SH-SY5Y (cell line): ENCODE measurements around the gene HYAL1.

ENCODE experiments used
- GATA2 ChIP-seq: IDR thresholded peaks from 2 replicates; pipeline ENCODE4 v1.6.1; 2011; ENCODE audit warnings: mild to moderate bottlenecking, low read depth, low read length
- GATA3 ChIP-seq: IDR thresholded peaks from 2 replicates; pipeline ENCODE4 v1.6.1; 2011; ENCODE audit warnings: low read depth, mild to moderate bottlenecking, low read length, moderate library complexity

Gene HYAL1

GRCh38 chr3:50314342-50314741 is 11.0 kb upstream of the HYAL1 start:
- no peak for TF ChIP-seq GATA3
- no peak for TF ChIP-seq GATA2

DNA sequence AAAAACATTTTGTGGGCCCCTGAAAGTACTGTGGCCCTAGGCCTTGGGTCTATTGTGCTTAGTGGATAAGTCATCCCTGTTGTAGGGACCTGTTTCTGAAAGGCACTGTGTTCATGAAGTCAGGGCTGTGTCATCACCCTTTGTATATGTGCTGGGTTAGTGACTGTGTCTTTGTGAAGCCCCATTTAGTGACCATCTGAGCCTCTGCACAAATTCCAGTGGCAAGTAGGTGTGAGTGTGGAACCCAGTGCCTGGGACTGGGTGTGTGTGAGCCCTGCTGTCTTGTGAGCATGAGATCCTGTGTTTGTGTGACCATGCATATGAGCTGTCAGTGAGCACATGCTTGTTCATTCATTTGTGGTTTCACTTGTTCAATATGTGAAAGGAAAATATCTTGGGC is 1.2 kb upstream of the HYAL1 start:
- no peak for TF ChIP-seq GATA2
- no peak for TF ChIP-seq GATA3

GRCh38 chr3:50302095-50303012 is 1.0 kb downstream of the HYAL1 start:
- no peak for TF ChIP-seq GATA2
- no peak for TF ChIP-seq GATA3

DNA sequence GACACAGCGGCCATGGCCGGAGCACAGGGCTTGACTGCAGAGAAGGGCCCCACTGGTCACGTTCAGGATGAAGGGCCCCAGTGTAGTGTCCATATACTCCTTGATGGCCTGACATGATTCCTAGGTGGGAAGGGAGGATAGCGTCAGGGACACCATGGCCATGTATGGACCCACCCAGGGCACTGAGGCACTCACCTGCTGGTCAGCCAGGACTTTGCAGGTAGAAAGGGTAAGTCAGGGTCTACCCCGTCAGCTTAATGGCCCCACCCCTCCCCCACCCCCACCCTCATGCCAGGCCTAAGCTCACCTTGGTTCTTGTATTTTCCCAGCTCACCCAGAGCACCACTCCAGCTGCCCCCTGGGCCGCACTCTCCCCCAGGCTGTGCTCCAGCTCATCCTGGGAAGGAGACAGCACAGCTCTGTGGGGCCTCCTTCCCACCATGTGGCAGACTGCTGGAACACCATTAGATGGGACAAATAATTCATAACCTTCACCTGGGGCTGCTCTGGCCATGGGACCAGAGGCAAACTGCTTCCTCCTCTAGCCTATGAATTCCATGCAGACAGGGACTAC is 2.6 kb downstream of the HYAL1 start:
- TF ChIP-seq GATA2 = no peak
- no peak for TF ChIP-seq GATA3

- TF ChIP-seq GATA2 (no peak), GATA3 (no peak)
These were observed 3.3 kb downstream of the HYAL1 start for GRCh38 chr3:50299929-50300680.

GRCh38 chr3:50299638-50299928 is 3.8 kb downstream of the HYAL1 start:
- TF ChIP-seq GATA3 = no peak
- no peak for TF ChIP-seq GATA2

DNA sequence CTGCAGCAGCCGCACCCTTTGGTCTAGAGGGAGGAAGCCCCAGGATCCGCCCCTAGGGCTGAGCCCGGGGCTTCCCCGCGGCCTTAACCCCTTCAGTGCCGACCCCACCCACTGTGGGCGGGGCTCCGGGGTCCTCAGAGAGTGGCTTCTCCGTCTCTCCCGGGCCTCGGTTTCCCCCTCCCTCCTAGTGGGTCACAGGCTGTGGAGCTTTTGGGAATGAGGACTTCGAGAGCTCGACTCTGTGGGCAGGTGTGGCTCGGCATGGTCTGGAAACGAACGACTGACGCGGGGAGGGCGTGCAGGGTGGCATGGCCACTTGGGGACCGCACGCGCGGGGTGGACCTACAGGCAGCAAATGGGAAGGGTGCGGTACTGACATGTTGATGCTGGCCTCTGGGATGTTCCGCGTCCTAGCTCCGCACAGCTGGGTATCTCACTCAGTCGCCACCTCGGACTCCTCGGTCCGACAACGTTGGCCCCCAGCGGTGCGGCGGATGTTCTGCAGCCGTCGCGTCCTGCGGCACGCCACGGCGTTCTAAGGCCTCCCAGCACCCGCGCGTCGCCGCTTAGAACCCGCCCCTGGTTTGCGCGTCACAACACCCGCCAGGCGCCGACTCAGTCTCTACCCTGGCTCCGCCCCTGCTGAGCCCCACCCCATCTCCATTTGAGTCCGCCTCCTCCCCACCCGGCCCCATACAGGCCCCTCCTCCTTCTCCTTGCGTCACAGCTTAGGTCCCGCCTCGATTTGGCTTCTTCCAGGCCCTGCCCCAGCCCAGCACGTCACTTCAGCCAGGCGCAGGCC is 4.3 kb downstream of the HYAL1 start, which contains the start of the genes HYAL3 and NAA80:
Gene HYAL3 (minus strand): TSS at position 570 of the 802 bp plus-strand sequence. CDS start 3,803 bp downstream, outside the sequence.
Gene NAA80 (minus strand): TSS at position 570 of the 802 bp plus-strand sequence. CDS start 1,942 bp downstream, outside the sequence.
- TF ChIP-seq GATA3 (no peak), GATA2 (no peak)

GRCh38 chr3:50297896-50298725 is 5.3 kb downstream of the HYAL1 start:
- TF ChIP-seq GATA3 = no peak
- no peak for TF ChIP-seq GATA2

DNA sequence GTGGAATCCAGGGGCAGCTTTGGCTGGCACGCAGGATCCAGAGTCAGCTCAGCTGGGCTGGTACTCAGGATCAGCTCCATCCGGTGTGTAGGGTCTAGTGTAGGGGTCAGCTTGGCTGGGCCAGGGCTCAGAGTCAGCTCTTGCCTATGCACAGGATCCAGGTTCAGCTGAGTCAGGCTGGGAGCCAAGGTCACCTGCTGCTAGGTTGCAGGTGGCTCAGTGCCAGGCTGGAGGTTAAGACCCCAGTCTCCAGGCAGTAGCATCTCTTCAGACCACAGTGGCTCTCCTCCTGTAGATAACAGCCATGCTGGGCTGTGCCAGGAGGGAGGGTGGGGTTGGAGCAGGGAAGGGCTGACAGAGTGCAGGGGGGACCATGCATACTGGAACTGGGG is 6.0 kb downstream of the HYAL1 start:
- no peak for TF ChIP-seq GATA2
- no peak for TF ChIP-seq GATA3

- TF ChIP-seq GATA2 = no peak
These were observed 6.5 kb downstream of the HYAL1 start for GRCh38 chr3:50296721-50297383.

DNA sequence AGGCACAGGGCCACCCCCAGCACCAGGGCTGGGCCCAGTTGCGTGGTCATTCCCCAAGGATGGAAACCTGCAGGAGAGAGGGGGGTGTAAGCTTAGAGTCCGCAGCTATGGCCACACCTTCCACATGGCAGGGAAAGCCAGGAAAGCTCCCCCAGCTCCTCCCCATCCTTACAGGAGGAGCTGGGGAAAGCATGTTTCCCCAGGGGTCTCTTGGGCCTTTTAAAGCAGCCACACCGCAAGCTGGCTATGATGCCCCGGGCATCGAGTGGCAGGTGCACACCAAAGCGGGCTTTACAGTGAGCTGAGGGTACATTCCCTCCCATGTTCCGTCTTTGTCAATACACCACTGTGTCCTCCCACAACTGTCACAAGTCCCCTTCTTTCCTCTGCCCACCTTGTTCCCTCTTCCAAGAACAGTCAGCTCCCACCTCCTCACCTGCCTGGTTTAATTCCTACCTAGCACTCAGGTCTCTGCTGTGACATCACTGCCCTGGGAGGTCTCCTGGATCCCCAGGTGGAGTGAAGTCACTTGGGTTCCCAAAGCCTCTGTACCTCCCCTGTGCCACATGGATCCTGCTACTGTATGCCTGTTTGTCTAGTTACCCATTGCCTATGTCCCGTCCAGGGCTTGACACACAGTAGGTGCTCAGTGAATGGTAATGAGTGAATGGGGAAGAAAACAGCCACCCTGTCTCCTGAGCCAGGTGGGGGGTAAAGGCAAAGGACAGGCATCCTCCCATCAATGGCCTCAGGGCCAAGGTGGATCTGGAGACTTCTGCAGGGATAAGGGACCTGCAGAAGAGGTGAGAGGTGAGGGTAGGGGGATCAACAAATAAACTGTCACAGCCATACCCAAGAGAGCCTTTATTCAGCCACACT is 7.6 kb downstream of the HYAL1 start:
- TF ChIP-seq GATA2 (no peak), GATA3 (no peak)
